AG04450 (cell line): Measurements from ENCODE around the gene NSMF. TPM values are rescaled to one million over a fixed set of nuclear protein-coding genes. Genes with fewer than 3 reads are reported as not detected.

Experiments used
- CTCF ChIA-PET: fragments of 300-600, 350-600 bp; formaldehyde crosslinking; extraction: SDS; loops from one replicate; lab custom pipeline; 2022; ENCODE audit warnings: antibody characterized with exemption, inconsistent platforms; lab: Charles Lee
- POLR2A ChIA-PET: fragments of 350-600 bp; formaldehyde crosslinking; extraction: SDS; loops from one replicate; lab custom pipeline; 2021; ENCODE audit warnings: antibody characterized with exemption, inconsistent platforms; lab: Yijun Ruan, JAX
- DNase-seq: peaks from one replicate; pipeline ENCODE4 v3.0.0-alpha.2; 2011; ENCODE audit warnings: low read depth, low spot score
- H3K27ac ChIP-seq: one replicate; pipeline ENCODE4 v1.5.1; 2012; ENCODE audit warnings: low read depth, low read length, control low read depth
- H3K27me3 ChIP-seq: one replicate; pipeline ENCODE4 v1.6.0; 2012; ENCODE audit warnings: low read length; ENCODE audit not compliant: control insufficient read depth, insufficient read depth
- H3K4me3 ChIP-seq: 2 replicates; pipeline ENCODE4 v1.5.1; 2011; ENCODE audit warnings: mild to moderate bottlenecking, low read depth, low read length, control low read depth
- H3K9me3 ChIP-seq: 2 replicates; pipeline ENCODE4 v1.5.1; 2012; ENCODE audit warnings: low read length; ENCODE audit not compliant: control insufficient read depth, insufficient read depth
- polyA plus RNA-seq: library from polyadenylated mRNA; depleted of rRNA; stranded (reverse); fragments of >200 nt; gene quantifications from 2 replicates; pipeline ENCODE4 v1.2.3, GENCODE V29; 2011
- TF ChIP-seq, protein P1 (sequence below): IDR thresholded peaks from 2 replicates; pipeline ENCODE4 v1.5.1; 2011; ENCODE audit warnings: low read depth, low read length, control low read depth, inconsistent platforms

The NSMF gene
- polyA plus RNA-seq, 1 experiment = 20.7 TPM

GRCh38 chr9:137465720-137466388, 6.7 kb upstream of the NSMF start:
- no peak for DNase-seq
- peaks cover 7% of the 10 kb centered on the region; the same call in 1 of the 2 replicates for H3K9me3 ChIP-seq
- no peak overlapping the region for H3K27ac ChIP-seq
- TF ChIP-seq, protein P1, sequence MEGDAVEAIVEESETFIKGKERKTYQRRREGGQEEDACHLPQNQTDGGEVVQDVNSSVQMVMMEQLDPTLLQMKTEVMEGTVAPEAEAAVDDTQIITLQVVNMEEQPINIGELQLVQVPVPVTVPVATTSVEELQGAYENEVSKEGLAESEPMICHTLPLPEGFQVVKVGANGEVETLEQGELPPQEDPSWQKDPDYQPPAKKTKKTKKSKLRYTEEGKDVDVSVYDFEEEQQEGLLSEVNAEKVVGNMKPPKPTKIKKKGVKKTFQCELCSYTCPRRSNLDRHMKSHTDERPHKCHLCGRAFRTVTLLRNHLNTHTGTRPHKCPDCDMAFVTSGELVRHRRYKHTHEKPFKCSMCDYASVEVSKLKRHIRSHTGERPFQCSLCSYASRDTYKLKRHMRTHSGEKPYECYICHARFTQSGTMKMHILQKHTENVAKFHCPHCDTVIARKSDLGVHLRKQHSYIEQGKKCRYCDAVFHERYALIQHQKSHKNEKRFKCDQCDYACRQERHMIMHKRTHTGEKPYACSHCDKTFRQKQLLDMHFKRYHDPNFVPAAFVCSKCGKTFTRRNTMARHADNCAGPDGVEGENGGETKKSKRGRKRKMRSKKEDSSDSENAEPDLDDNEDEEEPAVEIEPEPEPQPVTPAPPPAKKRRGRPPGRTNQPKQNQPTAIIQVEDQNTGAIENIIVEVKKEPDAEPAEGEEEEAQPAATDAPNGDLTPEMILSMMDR = no peak
- H3K27me3 ChIP-seq = peaks cover 17% of the 10 kb centered on the region
- no peak overlapping the region for H3K4me3 ChIP-seq
- ChIA-PET POLR2A (no interaction called here), CTCF (interaction anchor here (0.6 kb wide), 1 partner anchor 9 kb away, joined by 6 read pairs; no protein-coding TSS in a partner anchor)

DNA sequence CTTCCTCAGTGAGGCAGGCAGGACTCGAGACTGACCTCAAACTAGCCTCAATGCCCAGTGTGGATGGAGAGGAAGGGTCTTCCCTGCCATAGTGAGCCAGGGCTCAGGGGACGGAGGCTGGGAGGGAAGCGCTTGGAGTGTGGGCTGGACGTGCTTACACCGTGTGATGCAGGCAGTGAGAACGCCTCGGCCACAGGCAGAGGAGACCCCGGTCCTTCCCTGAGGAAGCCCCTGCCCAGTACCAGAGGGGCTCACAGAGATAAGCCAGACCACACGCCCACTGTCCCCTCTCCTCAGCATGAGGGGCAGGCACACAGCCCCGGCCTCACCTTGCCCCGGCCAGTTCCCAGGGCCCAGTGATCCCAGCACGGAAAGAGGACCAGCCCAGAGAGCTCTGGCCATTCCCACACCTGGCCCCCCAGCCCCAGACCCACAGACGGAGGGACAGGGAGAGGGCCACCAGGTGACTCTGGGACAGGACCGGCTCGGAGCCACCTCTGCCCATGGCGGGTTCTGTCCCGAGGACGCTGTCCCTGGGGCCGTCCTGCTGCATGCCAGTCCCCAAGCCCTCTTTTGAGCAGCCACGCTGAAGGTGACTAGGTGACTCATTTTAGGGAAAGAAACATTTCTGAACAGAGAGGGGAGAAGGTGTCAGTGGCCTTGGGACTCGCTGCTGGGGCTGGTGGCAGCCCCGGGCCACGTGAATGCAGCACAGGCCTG, 6.0 kb upstream of the NSMF start:
- TF ChIP-seq, protein P1 = no peak
- no peak overlapping the region for H3K4me3 ChIP-seq
- H3K27ac ChIP-seq = no peak overlapping the region
- H3K9me3 ChIP-seq = peaks cover 7% of the 10 kb centered on the region; the same call in 1 of the 2 replicates
- H3K27me3 ChIP-seq = peaks cover 15% of the 10 kb centered on the region
- no peak for DNase-seq
- ChIA-PET POLR2A (no interaction called here), CTCF (no interaction called here)

- POLR2A ChIA-PET = no interaction called here
These were observed 5.3 kb upstream of the NSMF start for GRCh38 chr9:137464291-137464999.

GRCh38 chr9:137463931-137464290, 4.8 kb upstream of the NSMF start:
- Histone ChIP-seq H3K9me3 (peaks cover 7% of the 10 kb centered on the region; the same call in 1 of the 2 replicates), H3K27ac (no peak overlapping the region), H3K27me3 (peaks cover 15% of the 10 kb centered on the region), H3K4me3 (no peak overlapping the region)
- POLR2A ChIA-PET = no interaction called here
- TF ChIP-seq, protein P1 = no peak
- DNase-seq = no peak
- CTCF ChIA-PET = no interaction called here

More at GRCh38 chr9:137464291-137464999, 5.3 kb upstream of the NSMF start:
- Histone ChIP-seq H3K4me3 (no peak overlapping the region), H3K27me3 (peaks cover 15% of the 10 kb centered on the region), H3K9me3 (peaks cover 7% of the 10 kb centered on the region; the same call in 1 of the 2 replicates), H3K27ac (no peak overlapping the region)
- TF ChIP-seq, protein P1 = no peak
- no peak for DNase-seq
- CTCF ChIA-PET = no interaction called here
